Adrenal gland (tissue), 5 donors: Measurements from ENCODE around the gene ABLIM1.

Experiments used
- POLR2A ChIP-seq, 2 donors: fragments of 450-650 bp; IDR thresholded peaks; one replicate each; pipeline ENCODE4 v1.6.1; 2017; ENCODE audit warnings: antibody characterized with exemption in 2 of 2, mild to moderate bottlenecking in 2 of 2, moderate library complexity in 1 of 2
- TF ChIP-seq, protein P1 (sequence below), 6 experiments: fragments of 450-650 bp in 4 of 6; fragments of 200-600 bp in 2 of 6; sonication (generic) in 1 of 6; IDR thresholded peaks; 1 replicate in 5 of 6; 2 replicates in 1 of 6; pipeline versions ENCODE4 v1.5.1 to v1.8.0; 2016 to 2021; ENCODE audit warnings: antibody characterized with exemption in 6 of 6, mild to moderate bottlenecking in 2 of 6, moderate library complexity in 1 of 6
- donor health status: DM: no; HTN: no; CAD: no.

DNA sequence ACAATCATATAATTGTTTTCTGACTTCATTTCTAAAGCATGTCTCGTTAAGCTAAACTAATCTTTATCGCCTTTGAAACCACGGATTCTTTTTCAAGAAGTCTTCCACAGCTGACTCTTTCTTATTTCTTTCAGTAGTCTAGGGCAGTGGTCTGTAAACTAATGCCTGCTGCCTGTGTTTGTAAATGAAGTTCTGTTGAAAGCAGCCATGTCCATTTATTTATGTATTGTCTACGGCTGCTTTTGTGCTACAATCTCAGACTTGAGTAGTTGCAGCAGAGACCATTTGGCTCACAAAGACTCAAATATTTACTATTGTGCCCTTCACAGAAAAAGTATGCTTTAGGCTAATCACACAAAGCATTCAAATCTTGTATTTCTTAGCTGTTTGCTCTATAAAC, 20.3 kb upstream of the ABLIM1 start:
- TF ChIP-seq, protein P1, sequence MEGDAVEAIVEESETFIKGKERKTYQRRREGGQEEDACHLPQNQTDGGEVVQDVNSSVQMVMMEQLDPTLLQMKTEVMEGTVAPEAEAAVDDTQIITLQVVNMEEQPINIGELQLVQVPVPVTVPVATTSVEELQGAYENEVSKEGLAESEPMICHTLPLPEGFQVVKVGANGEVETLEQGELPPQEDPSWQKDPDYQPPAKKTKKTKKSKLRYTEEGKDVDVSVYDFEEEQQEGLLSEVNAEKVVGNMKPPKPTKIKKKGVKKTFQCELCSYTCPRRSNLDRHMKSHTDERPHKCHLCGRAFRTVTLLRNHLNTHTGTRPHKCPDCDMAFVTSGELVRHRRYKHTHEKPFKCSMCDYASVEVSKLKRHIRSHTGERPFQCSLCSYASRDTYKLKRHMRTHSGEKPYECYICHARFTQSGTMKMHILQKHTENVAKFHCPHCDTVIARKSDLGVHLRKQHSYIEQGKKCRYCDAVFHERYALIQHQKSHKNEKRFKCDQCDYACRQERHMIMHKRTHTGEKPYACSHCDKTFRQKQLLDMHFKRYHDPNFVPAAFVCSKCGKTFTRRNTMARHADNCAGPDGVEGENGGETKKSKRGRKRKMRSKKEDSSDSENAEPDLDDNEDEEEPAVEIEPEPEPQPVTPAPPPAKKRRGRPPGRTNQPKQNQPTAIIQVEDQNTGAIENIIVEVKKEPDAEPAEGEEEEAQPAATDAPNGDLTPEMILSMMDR (IDR thresholded peaks at IDR 0.05), result no peak
- TF ChIP-seq POLR2A (IDR thresholded peaks at IDR 0.05), result no peak
